D341Med (cell line): ENCODE measurements around the gene IDH3B.

ENCODE experiments used
- DNase-seq: peaks from one replicate; pipeline ENCODE4 v3.0.0; 2012; ENCODE audit warnings: low spot score

IDH3B gene

DNA sequence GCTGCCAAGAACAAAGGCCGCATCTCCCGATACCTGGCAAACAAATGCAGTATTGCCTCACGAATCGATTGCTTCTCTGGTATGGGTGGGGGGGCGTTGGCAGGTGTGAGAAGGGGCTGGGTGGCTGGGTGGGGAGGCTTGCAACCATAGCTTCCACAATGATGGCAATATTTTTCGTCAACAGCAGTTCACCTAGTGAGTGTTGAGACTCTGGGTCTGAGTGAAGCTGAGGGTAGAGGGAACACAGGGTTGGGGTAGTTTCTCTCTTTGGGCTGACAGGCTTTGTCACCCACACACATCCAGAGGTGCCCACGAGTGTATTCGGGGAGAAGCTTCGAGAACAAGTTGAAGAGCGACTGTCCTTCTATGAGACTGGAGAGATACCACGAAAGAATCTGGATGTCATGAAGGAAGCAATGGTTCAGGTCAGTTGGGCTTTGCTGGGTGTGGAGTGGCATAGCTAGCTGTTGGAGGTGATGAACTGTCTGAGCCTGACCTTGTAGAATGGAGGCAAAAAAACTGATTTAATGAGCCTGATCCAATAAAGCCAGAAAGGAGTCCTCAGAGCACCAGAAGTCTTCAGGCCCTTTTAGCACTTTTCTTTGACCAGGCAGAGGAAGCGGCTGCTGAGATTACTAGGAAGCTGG is 7.4 kb downstream of the IDH3B start:
- DNase-seq = no peak

DNA sequence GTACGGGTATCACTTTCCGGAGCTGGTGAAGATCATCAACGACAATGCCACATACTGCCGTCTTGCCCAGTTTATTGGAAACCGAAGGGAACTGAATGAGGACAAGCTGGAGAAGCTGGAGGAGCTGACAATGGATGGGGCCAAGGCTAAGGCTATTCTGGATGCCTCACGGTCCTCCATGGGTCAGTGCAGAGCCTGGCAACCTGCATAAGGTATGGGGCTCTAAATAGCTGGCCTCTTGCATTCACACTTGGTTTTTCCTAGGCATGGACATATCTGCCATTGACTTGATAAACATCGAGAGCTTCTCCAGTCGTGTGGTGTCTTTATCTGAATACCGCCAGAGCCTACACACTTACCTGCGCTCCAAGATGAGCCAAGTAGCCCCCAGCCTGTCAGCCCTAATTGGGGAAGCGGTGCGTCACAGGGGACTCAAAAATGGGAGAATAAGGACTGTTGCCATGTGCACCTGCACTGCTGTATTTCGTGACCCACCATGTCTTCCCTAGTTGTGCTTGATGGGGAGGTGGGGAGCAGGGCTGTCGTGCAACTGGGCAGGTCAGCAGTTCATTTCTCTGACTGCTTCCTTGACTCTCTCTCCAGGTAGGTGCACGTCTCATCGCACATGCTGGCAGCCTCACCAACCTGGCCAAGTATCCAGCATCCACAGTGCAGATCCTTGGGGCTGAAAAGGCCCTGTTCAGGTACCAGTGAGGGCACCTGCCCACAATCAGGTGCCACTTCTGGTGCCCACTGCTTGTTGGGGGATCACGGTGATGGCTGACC is 8.5 kb downstream of the IDH3B start:
- no peak for DNase-seq

DNA sequence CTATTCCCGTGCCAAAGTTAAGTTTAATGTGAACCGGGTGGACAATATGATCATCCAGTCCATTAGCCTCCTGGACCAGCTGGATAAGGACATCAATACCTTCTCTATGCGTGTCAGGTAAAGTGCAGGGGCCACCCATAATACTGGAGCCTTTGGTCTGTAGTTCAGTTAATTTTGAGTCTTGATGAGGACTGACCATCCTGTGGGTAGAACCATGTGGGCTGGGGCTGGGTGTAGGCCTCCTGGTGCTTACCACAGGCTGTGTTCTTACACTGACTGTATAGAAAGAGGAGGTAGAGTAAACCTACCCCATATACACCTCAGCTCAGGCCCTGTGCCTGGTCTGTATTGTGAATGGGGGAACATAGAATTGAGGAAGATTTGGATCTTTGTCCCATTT is 9.2 kb downstream of the IDH3B start:
- no peak for DNase-seq

DNA sequence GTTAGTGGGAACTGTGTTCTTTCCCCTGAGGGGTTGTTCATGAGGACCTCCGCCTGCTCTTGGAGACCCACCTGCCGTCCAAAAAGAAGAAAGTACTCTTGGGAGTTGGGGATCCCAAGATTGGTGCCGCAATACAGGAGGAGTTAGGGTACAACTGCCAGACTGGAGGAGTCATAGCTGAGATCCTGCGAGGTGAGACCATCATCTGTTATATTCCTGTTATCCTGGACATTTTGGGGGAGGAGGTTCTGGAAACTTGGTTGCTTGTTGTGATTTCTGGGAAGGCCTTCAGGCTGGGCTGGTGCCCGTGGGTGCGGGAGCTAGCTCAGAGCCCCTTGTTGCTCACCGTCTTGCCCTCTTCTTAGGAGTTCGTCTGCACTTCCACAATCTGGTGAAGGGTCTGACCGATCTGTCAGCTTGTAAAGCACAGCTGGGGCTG is 9.6 kb downstream of the IDH3B start:
- no peak for DNase-seq

DNA sequence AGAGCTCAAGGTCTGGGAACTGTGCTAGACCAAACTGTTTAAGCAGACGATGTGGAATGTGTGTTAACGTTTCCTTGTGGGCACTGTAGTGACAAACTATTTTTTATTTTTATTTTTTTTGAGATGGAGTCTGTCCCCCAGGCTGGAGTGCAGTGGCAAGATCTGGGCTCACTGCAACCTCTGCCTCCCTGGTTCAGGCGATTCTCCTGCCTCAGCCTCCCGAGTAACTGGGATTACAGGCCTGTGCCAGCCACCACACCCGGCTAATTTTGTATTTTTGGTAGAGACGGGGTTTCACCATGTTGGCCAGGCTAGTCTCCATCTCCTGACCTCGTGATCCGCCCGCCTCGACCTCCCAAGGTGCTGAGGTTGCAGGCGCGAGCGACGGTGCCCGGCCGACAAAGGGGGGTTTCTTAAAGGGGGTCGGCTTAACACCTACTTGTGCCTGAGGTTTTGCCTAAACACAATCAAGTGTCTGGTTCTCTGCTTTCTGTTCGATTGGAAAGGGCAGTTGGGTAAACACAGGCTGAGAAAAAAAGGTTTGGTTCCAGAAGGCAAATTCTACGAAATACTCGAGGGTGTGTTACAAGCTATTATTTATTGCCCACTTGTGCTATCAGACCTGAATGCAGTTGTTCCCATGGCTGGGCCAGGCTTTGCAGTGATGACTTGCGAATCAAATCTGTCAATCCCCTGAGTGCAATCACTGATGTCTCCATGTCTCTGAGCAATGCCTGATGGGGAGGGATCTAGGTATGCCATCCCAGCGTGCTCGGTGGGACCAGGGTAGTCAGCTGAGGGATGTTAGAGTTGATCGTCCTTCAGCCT is 10.2 kb downstream of the IDH3B start:
- no peak for DNase-seq

DNA sequence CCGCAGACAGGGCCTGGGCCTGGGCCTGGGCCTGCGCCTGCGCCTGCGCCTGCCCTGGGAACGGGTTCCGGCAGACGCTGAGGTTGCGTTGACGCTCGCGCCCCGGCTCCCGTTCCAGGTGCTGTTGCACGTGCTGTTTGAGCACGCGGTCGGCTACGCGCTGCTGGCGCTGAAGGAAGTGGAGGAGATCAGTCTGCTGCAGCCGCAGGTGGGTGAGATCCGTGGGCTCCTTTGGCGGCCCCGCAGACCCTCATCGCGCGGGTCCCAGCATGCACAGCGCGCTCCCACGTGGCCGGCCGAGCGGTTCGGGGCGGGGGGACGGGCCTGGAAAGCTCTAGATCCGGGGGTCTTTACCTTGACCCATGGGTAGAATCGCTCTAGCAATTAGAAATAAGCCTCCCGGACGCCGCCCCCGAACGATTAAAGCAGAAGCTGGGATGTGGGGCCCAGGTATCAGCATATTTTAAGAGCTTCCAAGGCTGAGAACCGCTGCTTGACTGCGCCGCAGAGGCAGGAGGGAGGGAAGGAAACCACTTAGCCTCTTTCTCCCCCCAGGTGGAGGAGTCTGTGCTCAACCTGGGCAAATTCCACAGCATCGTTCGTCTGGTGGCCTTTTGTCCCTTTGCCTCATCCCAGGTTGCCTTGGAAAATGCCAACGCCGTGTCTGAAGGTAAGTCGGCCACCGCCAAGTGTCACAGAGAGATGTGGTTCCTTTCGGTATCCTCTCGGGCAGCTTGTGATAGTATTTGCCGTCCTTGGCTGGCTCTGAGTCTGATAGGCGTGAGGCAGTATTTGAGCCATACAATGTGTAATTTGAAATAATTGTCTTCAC is 11.1 kb downstream of the IDH3B start:
- peak; percentile 82 for DNase-seq

DNA sequence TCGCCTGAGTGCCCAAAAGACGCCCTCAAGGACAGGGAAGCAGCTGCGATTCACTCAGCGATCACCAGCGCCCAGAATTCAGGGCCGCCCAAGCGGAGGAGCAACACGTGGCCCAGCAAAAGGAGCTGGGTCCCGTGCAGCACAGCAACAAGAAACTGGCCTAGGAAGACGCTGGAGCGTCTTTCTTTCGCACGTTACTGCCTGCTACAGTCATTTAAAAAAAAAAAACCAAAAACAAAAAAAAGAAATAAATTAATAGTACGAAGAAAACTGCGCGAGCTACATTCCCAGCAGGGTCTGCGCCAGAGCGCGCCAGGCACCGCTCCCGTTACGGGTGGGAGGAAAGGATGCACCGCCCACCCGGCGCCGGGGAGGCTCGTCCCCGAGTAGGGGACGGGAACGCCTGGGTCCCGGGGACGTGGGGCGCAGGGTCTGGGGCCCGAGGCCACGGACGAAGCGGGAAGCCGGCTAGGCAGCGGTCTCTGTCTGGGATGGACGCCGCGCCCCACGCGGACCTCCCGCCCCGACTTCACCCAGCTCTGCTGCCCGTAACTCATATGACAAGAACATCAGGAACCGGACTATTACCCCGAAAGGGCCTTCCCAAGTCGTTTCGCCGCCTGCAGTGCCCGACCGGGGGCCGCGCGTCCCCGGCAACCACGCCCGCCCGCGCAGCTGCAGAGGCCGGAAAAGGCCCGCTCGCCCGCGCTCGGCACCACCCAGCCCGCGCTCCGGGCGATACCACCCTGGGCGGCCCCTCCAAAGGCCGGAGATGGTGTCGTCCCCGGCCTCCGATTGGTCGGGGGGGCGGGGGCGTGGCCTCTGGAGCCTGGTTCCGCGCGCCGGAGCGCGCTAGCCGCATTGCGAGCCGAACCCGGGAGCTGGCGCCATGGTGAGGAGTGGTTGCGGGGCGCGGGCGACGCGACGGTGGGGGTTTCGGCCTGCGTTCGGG is 12.0 kb downstream of the IDH3B start, which contains the start of gene NOP56:
Gene NOP56, plus strand, starts transcription at position 861 of the 952 bp plus-strand sequence. Its CDS starts 29 bp downstream, at position 890.
- DNase-seq = peak; percentile 97

DNA sequence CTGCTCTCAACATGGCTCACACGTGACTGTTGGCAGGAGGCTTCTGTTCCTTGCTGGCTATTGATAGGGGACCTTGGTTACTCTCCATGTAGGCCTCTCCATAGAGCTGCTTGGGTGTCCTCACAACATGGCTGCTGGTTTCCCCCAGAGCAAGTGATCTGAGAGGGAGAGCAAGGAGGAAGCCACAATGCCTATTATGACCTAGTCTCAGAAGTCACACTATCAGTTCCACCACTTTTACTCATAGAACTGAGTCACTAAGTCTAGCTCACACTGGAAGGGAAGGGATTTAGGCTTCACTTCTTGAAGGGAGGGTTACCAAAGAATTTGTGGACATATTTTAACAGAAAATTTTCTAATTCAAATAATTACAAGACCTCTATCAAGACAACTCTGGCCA is 20.3 kb downstream of the IDH3B start:
- DNase-seq = no peak

DNA sequence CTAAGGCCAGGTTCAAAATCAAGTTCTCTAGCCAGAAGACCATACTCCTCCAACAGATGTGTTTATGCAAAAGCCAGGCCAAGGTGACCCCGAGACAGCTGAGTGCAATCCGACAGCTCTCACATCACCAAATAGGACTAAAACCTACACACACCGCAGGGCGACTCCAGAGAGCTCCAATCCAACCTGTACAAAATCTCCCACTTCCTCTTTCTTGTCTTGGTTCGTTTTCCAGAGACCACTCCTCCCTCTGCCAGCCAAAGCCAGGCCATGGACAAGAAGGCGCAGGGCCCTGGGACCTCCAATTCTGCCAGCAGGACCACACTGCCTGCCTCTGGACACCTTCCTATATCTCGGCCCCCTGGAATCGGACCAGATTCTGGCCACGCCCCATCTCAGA is 23.1 kb downstream of the IDH3B start:
- no peak for DNase-seq

DNA sequence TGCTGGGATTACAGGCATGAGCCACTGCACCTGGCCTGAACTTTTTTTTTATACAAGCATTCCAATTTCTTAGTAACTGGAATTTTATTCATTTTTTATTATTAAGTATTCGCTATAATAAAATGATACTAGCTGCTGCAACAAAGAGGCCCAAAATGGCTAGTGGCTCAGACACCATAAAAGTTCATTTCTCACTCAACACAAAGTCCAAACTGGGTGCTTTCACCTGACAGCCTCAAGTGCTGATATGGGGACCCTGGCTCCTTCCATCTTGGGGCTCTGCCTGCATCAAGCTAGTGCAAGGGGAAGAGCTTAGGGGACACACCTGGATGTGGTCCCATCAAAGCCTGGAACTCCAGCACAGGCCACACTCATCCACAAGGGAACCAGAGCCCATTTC is 23.8 kb downstream of the IDH3B start:
- DNase-seq = no peak

DNA sequence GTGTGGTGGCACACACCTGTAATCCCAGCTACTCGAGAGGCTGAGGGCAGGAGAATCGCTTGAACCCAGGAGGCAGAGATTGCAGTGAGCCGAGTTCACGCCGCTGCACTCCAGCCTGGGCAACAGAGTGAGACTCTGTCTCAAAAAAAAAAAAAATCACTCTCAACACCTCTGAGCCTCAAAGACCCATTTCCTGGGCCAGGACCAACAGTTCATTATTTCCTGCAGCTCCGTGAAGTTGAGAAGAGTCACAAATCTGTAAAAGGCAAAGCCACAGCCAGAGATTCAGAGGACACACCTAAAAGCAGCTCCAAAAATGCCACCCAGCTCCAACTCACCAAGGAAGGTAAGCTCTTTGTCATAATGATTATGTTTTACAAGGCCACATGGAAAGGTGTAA is 26.8 kb downstream of the IDH3B start:
- no peak for DNase-seq

DNA sequence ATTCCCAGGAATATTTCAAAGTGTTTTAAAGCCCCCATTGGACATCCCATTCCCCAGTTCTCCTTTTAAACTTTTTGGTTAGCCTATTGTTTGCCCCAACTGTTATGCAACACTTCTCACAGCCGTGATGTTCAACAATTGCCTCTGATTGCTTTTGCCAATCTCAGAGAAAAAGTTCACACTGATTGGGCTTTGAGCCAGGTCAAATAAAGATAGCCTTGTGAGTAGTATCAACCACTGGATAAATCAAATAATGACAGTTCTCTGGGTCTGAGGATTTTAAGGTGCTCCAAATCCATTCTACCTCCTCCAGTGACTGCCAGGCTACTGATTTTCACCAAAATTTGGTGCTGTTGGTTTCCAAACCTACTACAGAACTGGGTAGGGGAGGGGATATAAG is 30.6 kb downstream of the IDH3B start:
- DNase-seq = no peak

DNA sequence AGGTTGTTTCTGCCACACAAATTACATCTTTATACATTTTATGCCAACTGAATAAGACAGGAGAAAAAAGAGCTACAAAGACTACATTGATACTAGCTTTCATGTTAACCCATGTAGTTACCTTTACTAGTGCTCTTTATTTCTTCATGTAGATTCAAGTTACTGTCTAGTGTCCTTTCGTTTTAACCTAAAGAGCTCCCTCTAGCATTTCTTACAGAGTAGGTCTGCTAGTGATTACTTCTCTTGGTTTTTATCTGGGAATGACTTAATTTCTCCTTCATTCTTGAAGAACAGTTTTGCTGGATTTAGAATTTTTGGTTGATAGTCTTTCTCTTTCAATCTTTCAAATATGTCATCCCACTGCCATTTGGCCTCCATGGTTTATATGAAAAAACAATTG is 32.8 kb downstream of the IDH3B start:
- DNase-seq = no peak

DNA sequence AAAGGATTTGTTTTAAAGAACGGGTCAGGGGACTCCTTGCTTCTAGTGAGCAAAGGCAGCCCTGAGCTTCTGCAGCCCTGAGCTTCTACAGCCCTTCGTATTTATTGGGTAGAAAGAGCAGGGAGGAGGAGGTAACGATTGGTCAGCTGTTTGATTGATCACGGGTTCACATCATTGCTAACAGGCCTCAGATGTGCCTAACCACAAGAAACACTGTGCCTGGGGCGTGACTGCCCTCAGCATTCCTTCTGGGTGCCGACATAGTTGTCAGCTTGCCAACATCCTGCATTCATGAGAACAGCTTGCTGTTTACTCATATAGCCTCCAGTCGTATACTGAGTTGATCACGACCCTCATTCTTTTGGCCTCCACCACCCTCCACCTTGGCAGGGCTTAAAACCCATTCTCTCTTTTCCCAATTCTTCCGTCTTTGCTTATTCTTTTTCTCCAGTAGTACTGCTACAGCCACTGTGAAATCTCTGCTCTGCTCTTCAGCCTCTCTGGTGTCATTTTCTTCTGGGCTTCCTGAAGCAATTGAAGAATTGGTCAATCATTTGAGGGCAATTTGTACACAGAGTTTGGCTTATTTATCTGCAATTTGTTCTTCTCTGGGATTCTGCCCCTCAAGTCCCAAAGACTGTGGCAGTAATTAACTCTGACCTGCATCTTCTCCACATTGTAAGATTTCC is 37.0 kb downstream of the IDH3B start:
- DNase-seq = no peak

DNA sequence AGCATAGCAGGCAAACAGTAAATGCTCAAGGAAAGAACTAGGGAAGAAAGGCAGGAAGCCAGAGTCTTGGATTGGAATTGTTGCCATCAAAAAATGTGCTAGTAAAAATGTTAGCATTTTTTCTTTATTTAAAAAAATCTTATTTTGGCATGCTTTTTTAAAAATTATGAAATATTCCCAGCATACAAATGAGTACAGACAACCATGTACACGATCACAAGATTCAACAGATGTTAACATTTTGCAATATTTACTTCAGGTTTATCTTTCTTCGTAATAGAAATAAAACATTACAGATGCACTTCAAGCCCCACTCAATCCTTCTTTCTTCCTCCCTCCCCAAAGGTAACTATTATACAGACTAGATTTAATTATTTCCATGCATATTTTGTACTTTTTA is 39.0 kb downstream of the IDH3B start:
- DNase-seq = no peak

DNA sequence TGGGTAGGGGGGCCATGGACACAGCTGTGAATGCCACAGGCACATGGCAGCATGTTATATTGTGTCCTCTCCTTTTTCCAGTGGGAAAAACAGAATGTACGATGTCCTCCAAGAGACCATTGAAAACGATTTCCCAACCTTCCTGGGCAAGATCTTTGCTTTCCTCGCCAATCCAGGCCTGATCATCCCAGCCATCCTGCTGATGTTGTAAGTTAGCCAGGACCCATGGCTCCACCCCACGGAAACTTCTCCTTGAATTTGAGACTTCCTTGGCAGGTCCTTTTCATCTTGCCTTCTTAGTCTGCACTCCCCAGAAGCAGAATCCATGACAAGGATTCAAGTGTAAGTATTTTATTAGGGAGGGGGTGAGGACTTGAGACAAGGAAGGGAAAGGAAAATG is 39.8 kb downstream of the IDH3B start:
- no peak for DNase-seq

DNA sequence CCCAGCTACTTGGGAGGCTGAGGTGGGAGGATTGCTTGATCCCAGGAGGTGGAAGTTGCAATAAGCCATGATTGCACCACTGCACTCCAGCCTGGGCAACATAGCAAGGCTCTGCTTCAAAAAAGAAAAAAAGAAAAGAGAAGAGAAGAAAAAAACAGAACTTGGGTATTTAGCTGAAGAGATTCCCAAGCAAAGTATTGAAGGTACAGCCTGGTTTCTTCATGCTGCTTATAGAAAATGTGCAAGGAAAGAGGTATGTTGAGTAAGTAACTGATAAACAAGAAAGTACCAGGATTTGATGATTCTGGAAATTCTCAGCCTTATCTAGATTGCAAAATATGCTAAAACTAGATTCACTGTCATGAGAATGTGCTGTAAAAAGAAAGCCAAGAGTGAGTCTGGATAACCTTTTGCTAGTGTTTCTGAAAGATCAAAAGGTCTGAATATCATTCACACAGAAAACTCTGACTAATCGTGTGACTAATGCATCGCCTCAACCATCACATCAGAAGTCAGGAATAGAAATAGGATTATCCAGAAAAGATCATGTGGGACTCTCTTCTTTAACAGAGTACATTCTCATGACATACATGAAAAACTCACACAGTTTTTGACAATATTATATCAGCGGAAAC is 43.9 kb downstream of the IDH3B start:
- no peak for DNase-seq

DNA sequence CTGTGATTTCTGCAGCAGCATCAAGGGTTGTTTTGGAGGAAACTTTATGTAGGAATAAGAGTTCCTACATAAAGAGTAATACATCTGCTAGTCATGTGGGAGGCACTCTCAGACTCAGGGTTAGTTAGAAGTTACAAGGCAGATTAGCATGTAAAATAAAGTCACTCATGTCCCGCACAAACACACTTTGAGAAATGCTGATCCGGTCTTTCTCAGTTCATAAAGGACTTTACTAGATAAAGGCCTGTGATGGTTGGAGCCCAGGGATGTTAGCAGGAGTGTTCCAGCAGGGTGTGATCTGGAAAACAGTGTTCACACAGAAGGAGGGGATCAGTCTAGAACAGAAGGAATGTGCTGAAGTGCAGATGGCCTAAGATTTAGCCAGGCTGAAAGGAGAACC is 44.7 kb downstream of the IDH3B start:
- no peak for DNase-seq

DNA sequence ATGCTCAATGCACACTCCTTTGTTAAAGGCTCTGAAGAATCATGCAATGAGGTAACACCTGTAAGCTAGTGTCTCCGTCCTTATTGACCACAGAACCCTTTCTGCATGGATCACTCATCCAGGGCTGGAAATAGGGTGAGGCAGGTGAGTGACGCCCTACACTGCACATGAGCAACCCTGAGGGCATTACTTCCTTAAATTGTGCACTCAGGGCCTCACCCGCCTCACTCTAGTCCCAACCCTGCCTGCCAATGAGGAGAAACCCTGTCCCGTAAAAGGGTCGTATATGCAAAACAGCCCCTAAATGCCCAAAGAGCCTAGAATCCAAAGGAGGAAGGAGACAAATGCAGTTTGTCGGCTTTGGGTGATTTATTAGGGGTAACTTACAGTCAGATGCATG is 45.2 kb downstream of the IDH3B start:
- DNase-seq = no peak
